Mesendoderm (in vitro differentiated cells): ENCODE data around the gene LRIG1.
A peak's percentile ranks its signal among the peaks of the same experiment; 100 is the strongest.

Source experiments
- DNase-seq: peaks from one replicate; pipeline ENCODE4 v3.0.0; 2013
- H2AK5ac ChIP-seq: 2 replicates; pipeline ENCODE4 v1.6.1; 2013; ENCODE audit warnings: low read length, inconsistent platforms
- H2BK120ac ChIP-seq: 2 replicates; pipeline ENCODE4 v1.6.1; 2013; ENCODE audit warnings: low read depth, mild to moderate bottlenecking, low read length, moderate library complexity, mixed read lengths
- H2BK15ac ChIP-seq: replicated peaks from 2 replicates; pipeline ENCODE4 v1.6.1; 2013; ENCODE audit warnings: low read depth, mild to moderate bottlenecking, moderate library complexity
- H2BK5ac ChIP-seq: 2 replicates; pipeline ENCODE4 v1.6.1; 2013; ENCODE audit warnings: low read length, inconsistent platforms
- H3K18ac ChIP-seq: 2 replicates; pipeline ENCODE4 v1.6.1; 2013; ENCODE audit warnings: mild to moderate bottlenecking, low read length, mixed read lengths
- H3K23ac ChIP-seq: one replicate; pipeline ENCODE4 v1.6.1; 2013; ENCODE audit warnings: low read length
- H3K27ac ChIP-seq: 2 replicates; pipeline ENCODE4 v1.5.1; 2013; ENCODE audit warnings: low read depth, mild to moderate bottlenecking, inconsistent platforms, low read length, moderate library complexity
- H3K27me3 ChIP-seq: 2 replicates; pipeline ENCODE4 v1.6.1; 2013; ENCODE audit warnings: low read length, control low read depth, mild to moderate bottlenecking, inconsistent platforms; ENCODE audit not compliant: insufficient read depth, poor library complexity
- H3K36me3 ChIP-seq: 2 replicates; pipeline ENCODE4 v1.6.1; 2013; ENCODE audit warnings: low read length, inconsistent platforms; ENCODE audit not compliant: control insufficient read depth, insufficient read depth
- H3K4ac ChIP-seq: one replicate; pipeline ENCODE4 v1.6.1; 2013; ENCODE audit warnings: low read depth, mild to moderate bottlenecking, low read length, moderate library complexity
- H3K4me1 ChIP-seq: 2 replicates; pipeline ENCODE4 v1.6.1; 2013; ENCODE audit warnings: low read depth, low read length, inconsistent platforms; ENCODE audit not compliant: control insufficient read depth
- H3K4me2 ChIP-seq: 2 replicates; pipeline ENCODE4 v1.6.1; 2013; ENCODE audit warnings: low read length
- H3K4me3 ChIP-seq: 2 replicates; pipeline ENCODE4 v1.5.1; 2013; ENCODE audit warnings: mild to moderate bottlenecking, low read length
- H3K56ac ChIP-seq: one replicate; pipeline ENCODE4 v1.6.1; 2013; ENCODE audit warnings: low read length
- H3K79me1 ChIP-seq: 2 replicates; pipeline ENCODE4 v1.6.1; 2013; ENCODE audit warnings: low read length, inconsistent platforms
- H3K79me2 ChIP-seq: 2 replicates; pipeline ENCODE4 v1.6.1; 2013; ENCODE audit warnings: mild to moderate bottlenecking, low read length; ENCODE audit not compliant: control insufficient read depth, insufficient read depth
- H3K9ac ChIP-seq: 2 replicates; pipeline ENCODE4 v1.6.1; 2013; ENCODE audit warnings: low read length, inconsistent platforms
- H4K5ac ChIP-seq: one replicate; pipeline ENCODE4 v1.6.1; 2013; ENCODE audit warnings: low read length
- H4K8ac ChIP-seq: one replicate; pipeline ENCODE4 v1.6.1; 2013; ENCODE audit warnings: low read depth, mild to moderate bottlenecking, control low read depth, low read length, moderate library complexity
- WGBS: extraction: QIAGEN DNeasy Blood & Tissue Kit; methylation state at CpG from one replicate; pipeline ENCODE4 v1.1.7; 2013; ENCODE audit warnings: low lambda C conversion rate, missing lambda C conversion rate; ENCODE audit not compliant: insufficient coverage; ENCODE audit errors: extremely low coverage; 5-methylcytosine and 5-hydroxymethylcytosine counted together

The LRIG1 gene

GRCh38 chr3:66376568-66376967, 124.3 kb downstream of the LRIG1 start:
- Histone ChIP-seq H3K23ac (no peak overlapping the region), H3K4me2 (no peak overlapping the region), H3K18ac (no peak overlapping the region), H4K8ac (no peak overlapping the region), H3K4me1 (no peaks in the 10 kb centered on the region), H2BK120ac (no peak overlapping the region), H3K27ac (no peak overlapping the region), H2AK5ac (no peak overlapping the region), H3K27me3 (no peaks in the 10 kb centered on the region), H3K79me2 (no peaks in the 10 kb centered on the region), H3K4me3 (no peak overlapping the region), H3K4ac (no peak overlapping the region), H3K79me1 (no peaks in the 10 kb centered on the region), H2BK15ac (no peak overlapping the region), H4K5ac (no peak overlapping the region), H3K9ac (no peak overlapping the region), H2BK5ac (no peak overlapping the region), H3K56ac (no peak overlapping the region), H3K36me3 (peaks cover 9% of the 10 kb centered on the region)
- no peak for DNase-seq
- no CpG with 5 or more reads among the region's 2 CpGs for WGBS

DNA sequence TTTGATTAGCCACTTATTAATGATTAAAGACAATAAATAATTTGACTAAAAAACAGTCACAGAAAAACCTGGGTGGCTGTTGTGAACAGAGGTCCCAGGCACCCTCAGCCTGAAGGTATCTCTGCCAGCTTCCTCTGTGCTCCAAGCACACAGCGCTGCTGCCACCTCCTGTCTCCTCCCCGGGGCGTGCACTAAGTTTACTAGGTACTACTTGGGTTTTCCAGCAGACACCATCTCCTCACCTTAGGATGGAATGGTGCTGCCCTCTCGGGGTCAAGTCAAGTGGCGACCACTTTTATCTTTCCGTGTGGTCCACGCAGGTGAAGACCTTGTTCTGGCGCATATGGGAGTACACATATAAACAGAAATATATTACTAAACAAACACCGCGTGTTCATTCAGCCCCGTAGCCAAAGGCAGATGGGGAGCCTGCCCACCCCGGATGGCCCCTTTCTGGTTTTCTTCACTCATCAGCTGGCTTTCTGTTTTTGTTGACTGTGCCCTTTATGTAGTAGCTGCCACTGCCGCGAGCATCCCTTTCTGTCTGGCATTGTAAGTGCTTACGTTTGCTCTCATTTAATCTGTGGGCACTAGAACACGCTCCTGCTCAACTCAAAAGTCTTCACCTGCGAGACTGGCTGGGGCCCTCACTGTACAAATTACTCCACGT, 128.0 kb downstream of the LRIG1 start:
- Histone ChIP-seq H4K8ac (no peak overlapping the region), H2BK5ac (no peak overlapping the region), H2BK120ac (no peak overlapping the region), H3K23ac (no peak overlapping the region), H3K9ac (no peak overlapping the region), H3K4me1 (no peaks in the 10 kb centered on the region), H3K4me2 (no peak overlapping the region), H2BK15ac (no peak overlapping the region), H3K79me2 (no peaks in the 10 kb centered on the region), H3K27ac (no peak overlapping the region), H4K5ac (no peak overlapping the region), H3K36me3 (peaks cover 3% of the 10 kb centered on the region), H3K18ac (no peak overlapping the region), H2AK5ac (no peak overlapping the region), H3K56ac (no peak overlapping the region), H3K27me3 (no peaks in the 10 kb centered on the region), H3K4me3 (no peak overlapping the region), H3K4ac (no peak overlapping the region), H3K79me1 (no peaks in the 10 kb centered on the region)
- peak; percentile 90 for DNase-seq
- no CpG with 5 or more reads among the region's 18 CpGs for WGBS

DNA sequence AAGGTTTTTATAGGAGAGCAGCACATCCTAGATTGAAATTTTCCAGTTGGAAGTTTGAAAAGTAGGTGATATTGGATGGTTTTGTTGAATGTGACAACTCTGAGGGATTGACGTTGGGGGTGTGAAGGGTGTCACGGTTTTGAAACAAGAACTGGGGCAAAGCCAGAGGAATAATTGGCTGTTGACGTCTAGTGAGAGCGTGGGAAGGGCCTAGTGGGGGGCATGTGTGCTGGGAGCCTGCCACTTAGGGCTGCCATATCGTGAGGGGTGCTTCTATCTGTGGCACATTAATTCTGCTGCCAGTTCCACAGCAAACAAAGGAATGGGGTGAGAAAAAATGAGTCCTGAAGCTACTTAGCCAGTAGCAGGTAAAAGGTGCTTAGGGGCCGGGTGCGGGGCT, 129.4 kb downstream of the LRIG1 start:
- H4K5ac ChIP-seq = no peak overlapping the region
- no peak overlapping the region for H3K4ac ChIP-seq
- H3K27ac ChIP-seq = no peak overlapping the region
- H3K79me2 ChIP-seq = no peaks in the 10 kb centered on the region
- no peak overlapping the region for H2BK5ac ChIP-seq
- 100% methylated on average over 1 of the region's 7 CpGs for WGBS
- no peak overlapping the region for H3K56ac ChIP-seq
- no peak for DNase-seq
- no peaks in the 10 kb centered on the region for H3K79me1 ChIP-seq
- H3K36me3 ChIP-seq = no peaks in the 10 kb centered on the region
- H3K4me1 ChIP-seq = no peaks in the 10 kb centered on the region
- no peak overlapping the region for H4K8ac ChIP-seq
- no peaks in the 10 kb centered on the region for H3K27me3 ChIP-seq
- no peak overlapping the region for H3K23ac ChIP-seq
- no peak overlapping the region for H2BK120ac ChIP-seq
- H3K18ac ChIP-seq = no peak overlapping the region
- no peak overlapping the region for H3K9ac ChIP-seq
- H2BK15ac ChIP-seq = no peak overlapping the region
- H3K4me2 ChIP-seq = no peak overlapping the region
- no peak overlapping the region for H3K4me3 ChIP-seq
- no peak overlapping the region for H2AK5ac ChIP-seq

- no peak overlapping the region for H2BK5ac ChIP-seq
- no peak overlapping the region for H4K8ac ChIP-seq
- no peak overlapping the region for H3K27ac ChIP-seq
- no peak overlapping the region for H2AK5ac ChIP-seq
- H3K79me1 ChIP-seq = no peaks in the 10 kb centered on the region
- no peak for DNase-seq
- H3K36me3 ChIP-seq = no peaks in the 10 kb centered on the region
- no peak overlapping the region for H3K4ac ChIP-seq
- no CpG with 5 or more reads among the region's 7 CpGs for WGBS
- H3K4me1 ChIP-seq = peaks cover 3% of the 10 kb centered on the region
- H3K4me2 ChIP-seq = no peak overlapping the region
- no peak overlapping the region for H3K18ac ChIP-seq
- H4K5ac ChIP-seq = no peak overlapping the region
- no peak overlapping the region for H2BK15ac ChIP-seq
- H2BK120ac ChIP-seq = no peak overlapping the region
- no peak overlapping the region for H3K9ac ChIP-seq
- H3K56ac ChIP-seq = no peak overlapping the region
- no peaks in the 10 kb centered on the region for H3K27me3 ChIP-seq
- no peak overlapping the region for H3K4me3 ChIP-seq
- H3K23ac ChIP-seq = no peak overlapping the region
- no peaks in the 10 kb centered on the region for H3K79me2 ChIP-seq
Measured at GRCh38 chr3:66370179-66370578, 130.6 kb downstream of the LRIG1 start.

DNA sequence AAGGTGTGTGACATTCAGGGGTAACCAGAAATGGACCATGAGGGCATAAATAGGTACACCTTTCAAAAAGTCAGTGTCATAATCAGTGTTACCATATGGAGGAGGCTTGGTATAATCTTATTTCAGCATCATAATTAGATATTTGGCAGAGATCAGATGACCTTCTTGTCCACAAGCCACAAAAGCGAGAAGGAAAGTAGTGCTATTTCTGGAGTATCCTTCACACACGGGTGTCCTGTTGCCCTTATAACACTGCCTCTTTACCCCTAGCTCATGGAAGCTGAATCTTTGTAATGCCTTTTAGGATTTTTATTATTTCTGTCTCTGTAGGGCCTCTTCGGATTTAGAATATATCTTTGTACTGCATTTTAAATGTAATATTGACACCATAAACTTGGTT, 132.8 kb downstream of the LRIG1 start:
- no CpG with 5 or more reads among the region's 3 CpGs for WGBS
- Histone ChIP-seq H3K79me2 (no peaks in the 10 kb centered on the region), H2AK5ac (no peak overlapping the region), H3K4ac (no peak overlapping the region), H4K8ac (no peak overlapping the region), H2BK5ac (no peak overlapping the region), H3K4me1 (peaks cover 3% of the 10 kb centered on the region), H3K4me2 (no peak overlapping the region), H3K18ac (no peak overlapping the region), H2BK15ac (no peak overlapping the region), H3K23ac (no peak overlapping the region), H2BK120ac (no peak overlapping the region), H3K27ac (no peak overlapping the region), H3K9ac (no peak overlapping the region), H3K36me3 (no peaks in the 10 kb centered on the region), H3K79me1 (no peaks in the 10 kb centered on the region), H4K5ac (no peak overlapping the region), H3K27me3 (no peaks in the 10 kb centered on the region), H3K56ac (no peak overlapping the region), H3K4me3 (no peak overlapping the region)
- no peak for DNase-seq

- Histone ChIP-seq H3K4me2 (no peak overlapping the region), H3K27me3 (no peaks in the 10 kb centered on the region), H3K79me1 (no peaks in the 10 kb centered on the region), H3K23ac (no peak overlapping the region), H3K4me1 (peaks cover 3% of the 10 kb centered on the region), H3K36me3 (no peaks in the 10 kb centered on the region), H2BK15ac (no peak overlapping the region), H3K18ac (no peak overlapping the region), H3K27ac (no peak overlapping the region), H3K4me3 (no peak overlapping the region), H3K56ac (no peak overlapping the region), H3K79me2 (no peaks in the 10 kb centered on the region), H3K9ac (no peak overlapping the region), H2AK5ac (no peak overlapping the region), H2BK120ac (no peak overlapping the region), H4K5ac (no peak overlapping the region), H2BK5ac (no peak overlapping the region), H4K8ac (no peak overlapping the region), H3K4ac (no peak overlapping the region)
- WGBS = no CpG with 5 or more reads among the region's 7 CpGs
- peak; percentile 20 for DNase-seq
Measured at GRCh38 chr3:66366747-66367146, 134.1 kb downstream of the LRIG1 start.
